Neural cell (in vitro differentiated cells): Measurements from ENCODE around the gene DSCAML1.

Experiments
- EP300 ChIP-seq: fragments of 450-650 bp; conservative IDR thresholded peaks from 2 replicates; pipeline ENCODE4 v1.6.1; 2014; ENCODE audit warnings: antibody characterized with exemption, mild to moderate bottlenecking, moderate library complexity; ENCODE audit not compliant: poor library complexity, severe bottlenecking
- EZH2 ChIP-seq: fragments of 200-600, 300-800 bp; shearing (Covaris generic), sonication (generic); IDR thresholded peaks from 2 replicates; pipeline ENCODE4 v1.6.1; 2014; ENCODE audit warnings: antibody characterized with exemption, low read length, borderline replicate concordance, mild to moderate bottlenecking; ENCODE audit not compliant: insufficient read depth, poor library complexity, severe bottlenecking
- POLR2AphosphoS5 ChIP-seq: IDR thresholded peaks from 2 replicates; pipeline ENCODE4 v1.6.1; 2012
- TAF1 ChIP-seq: IDR thresholded peaks from 2 replicates; pipeline ENCODE4 v1.6.1; 2012; ENCODE audit warnings: low read depth
- TF ChIP-seq, protein P1 (sequence below): fragments of 450-650 bp; IDR thresholded peaks from 2 replicates; pipeline ENCODE4 v1.5.1; 2014; ENCODE audit warnings: antibody characterized with exemption, mild to moderate bottlenecking, moderate library complexity; ENCODE audit not compliant: poor library complexity, severe bottlenecking

DNA sequence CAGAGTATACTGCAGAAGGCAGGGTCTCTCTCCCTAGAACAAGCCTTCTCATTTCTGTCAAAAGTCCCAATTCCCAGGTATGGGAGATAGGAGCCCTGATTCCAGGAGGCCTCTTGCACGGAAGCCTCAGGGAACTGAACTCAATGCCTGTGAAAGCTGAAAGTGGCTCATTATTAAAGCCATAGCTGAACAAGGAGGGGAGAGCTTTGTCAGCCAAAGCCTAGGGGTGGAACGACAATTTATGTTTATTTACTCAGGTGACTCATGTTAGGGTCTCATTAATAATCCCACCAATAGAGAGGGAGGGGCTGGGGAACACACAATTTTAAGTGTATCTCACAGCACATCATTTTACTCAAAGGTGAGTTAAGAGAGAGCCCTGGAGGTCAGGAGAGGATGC, 44.9 kb downstream of the DSCAML1 start:
- TF ChIP-seq, protein P1, sequence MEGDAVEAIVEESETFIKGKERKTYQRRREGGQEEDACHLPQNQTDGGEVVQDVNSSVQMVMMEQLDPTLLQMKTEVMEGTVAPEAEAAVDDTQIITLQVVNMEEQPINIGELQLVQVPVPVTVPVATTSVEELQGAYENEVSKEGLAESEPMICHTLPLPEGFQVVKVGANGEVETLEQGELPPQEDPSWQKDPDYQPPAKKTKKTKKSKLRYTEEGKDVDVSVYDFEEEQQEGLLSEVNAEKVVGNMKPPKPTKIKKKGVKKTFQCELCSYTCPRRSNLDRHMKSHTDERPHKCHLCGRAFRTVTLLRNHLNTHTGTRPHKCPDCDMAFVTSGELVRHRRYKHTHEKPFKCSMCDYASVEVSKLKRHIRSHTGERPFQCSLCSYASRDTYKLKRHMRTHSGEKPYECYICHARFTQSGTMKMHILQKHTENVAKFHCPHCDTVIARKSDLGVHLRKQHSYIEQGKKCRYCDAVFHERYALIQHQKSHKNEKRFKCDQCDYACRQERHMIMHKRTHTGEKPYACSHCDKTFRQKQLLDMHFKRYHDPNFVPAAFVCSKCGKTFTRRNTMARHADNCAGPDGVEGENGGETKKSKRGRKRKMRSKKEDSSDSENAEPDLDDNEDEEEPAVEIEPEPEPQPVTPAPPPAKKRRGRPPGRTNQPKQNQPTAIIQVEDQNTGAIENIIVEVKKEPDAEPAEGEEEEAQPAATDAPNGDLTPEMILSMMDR = no peak
- TF ChIP-seq POLR2AphosphoS5 (no peak), EP300 (no peak), EZH2 (no peak), TAF1 (no peak)
